Uterus (tissue), 2 donors: ENCODE measurements around the gene MUC5AC.

Experiments used
- POLR2A ChIP-seq, 2 donors: fragments of 450-650 bp; IDR thresholded peaks; one replicate each; pipeline ENCODE4 v1.6.1; 2016; ENCODE audit warnings: antibody characterized with exemption in 2 of 2, mild to moderate bottlenecking in 1 of 2, moderate library complexity in 1 of 2
- TF ChIP-seq, protein P1 (sequence below), 4 experiments: fragments of 200-600 bp in 2 of 4; fragments of 450-650 bp in 2 of 4; sonication (generic) in 2 of 4; IDR thresholded peaks; one replicate each; pipeline ENCODE4 v1.5.1; 2016 to 2019; ENCODE audit warnings: antibody characterized with exemption in 4 of 4, mild to moderate bottlenecking in 2 of 4, moderate library complexity in 1 of 4

DNA sequence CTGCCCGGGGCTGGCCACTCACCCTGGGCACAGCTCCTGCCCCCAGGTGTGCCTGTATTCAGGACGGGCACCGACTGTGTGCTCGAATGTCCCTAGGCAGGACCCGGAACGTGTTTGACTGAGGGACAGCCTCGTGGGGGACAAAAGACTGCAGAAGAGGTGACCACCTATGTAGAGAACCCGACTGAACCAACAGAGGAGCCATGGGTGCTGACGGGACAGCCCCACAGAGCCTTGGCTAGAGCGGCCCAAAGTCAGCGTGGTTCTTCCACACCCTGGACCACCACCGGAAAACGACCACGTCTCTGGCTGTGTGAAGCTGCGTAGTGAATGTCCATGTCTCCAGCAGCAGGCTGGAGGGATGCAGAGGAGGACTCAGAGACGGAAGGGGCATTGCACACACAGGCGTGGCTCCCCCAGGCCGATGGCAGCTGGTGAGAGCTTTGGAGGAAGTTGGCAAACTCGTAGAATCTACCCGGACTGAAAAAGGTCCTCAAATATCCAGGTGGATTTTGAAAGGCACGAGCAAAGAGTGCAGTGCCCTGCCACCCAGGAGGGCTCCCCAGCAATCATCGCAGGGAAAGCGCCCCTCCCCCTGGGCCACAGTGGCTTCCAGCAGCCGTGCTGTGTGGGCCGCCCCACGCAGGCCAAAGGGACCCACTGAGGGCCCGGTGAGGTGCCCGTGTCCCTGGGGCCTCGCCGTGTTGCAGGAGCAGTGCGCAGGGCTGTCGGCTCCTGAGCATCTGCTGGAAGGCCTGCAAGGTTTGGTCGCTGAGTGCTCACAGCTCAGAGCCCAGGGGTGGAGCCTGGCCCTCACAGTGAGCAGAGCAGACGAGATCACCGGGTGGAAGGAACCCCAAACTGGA lies 47.6 kb downstream of the MUC5AC start:
- TF ChIP-seq, protein P1, sequence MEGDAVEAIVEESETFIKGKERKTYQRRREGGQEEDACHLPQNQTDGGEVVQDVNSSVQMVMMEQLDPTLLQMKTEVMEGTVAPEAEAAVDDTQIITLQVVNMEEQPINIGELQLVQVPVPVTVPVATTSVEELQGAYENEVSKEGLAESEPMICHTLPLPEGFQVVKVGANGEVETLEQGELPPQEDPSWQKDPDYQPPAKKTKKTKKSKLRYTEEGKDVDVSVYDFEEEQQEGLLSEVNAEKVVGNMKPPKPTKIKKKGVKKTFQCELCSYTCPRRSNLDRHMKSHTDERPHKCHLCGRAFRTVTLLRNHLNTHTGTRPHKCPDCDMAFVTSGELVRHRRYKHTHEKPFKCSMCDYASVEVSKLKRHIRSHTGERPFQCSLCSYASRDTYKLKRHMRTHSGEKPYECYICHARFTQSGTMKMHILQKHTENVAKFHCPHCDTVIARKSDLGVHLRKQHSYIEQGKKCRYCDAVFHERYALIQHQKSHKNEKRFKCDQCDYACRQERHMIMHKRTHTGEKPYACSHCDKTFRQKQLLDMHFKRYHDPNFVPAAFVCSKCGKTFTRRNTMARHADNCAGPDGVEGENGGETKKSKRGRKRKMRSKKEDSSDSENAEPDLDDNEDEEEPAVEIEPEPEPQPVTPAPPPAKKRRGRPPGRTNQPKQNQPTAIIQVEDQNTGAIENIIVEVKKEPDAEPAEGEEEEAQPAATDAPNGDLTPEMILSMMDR (IDR thresholded peaks at IDR 0.05), result no peak
- no peak for TF ChIP-seq POLR2A (IDR thresholded peaks at IDR 0.05)
